Measurements from ENCODE around the gene SLC36A3.

- TF ChIP-seq POLR2A (IDR thresholded peaks at IDR 0.05) (no peak), CTCF (IDR thresholded peaks at IDR 0.05) (no peak)
Measured at GRCh38 chr5:151243564-151243963, 60.0 kb downstream of the SLC36A3 start.

Data from testis (tissue), 2 donors.